22Rv1 (cell line): Measurements from ENCODE around the gene IL17RA.
A peak's percentile ranks its signal among the peaks of the same experiment; 100 is the strongest.
"Not testable (repeated sequence)": the region's sequence is repeated elsewhere in the genome, so short reads cannot be mapped to it uniquely, and the experiment has no call there.

Source experiments
- H3K27ac ChIP-seq: fragments of 450-650 bp; 2 replicates; pipeline ENCODE4 v1.5.1; 2017
- ZFX ChIP-seq: fragments of 450-650 bp; IDR thresholded peaks from 2 replicates; pipeline ENCODE4 v1.6.1; 2017; ENCODE audit warnings: antibody characterized with exemption, borderline replicate concordance
- TF ChIP-seq, protein P1 (sequence below): fragments of 450-650 bp; IDR thresholded peaks from 2 replicates; pipeline ENCODE4 v1.5.1; 2017; ENCODE audit warnings: mild to moderate bottlenecking

IL17RA gene, protein sequence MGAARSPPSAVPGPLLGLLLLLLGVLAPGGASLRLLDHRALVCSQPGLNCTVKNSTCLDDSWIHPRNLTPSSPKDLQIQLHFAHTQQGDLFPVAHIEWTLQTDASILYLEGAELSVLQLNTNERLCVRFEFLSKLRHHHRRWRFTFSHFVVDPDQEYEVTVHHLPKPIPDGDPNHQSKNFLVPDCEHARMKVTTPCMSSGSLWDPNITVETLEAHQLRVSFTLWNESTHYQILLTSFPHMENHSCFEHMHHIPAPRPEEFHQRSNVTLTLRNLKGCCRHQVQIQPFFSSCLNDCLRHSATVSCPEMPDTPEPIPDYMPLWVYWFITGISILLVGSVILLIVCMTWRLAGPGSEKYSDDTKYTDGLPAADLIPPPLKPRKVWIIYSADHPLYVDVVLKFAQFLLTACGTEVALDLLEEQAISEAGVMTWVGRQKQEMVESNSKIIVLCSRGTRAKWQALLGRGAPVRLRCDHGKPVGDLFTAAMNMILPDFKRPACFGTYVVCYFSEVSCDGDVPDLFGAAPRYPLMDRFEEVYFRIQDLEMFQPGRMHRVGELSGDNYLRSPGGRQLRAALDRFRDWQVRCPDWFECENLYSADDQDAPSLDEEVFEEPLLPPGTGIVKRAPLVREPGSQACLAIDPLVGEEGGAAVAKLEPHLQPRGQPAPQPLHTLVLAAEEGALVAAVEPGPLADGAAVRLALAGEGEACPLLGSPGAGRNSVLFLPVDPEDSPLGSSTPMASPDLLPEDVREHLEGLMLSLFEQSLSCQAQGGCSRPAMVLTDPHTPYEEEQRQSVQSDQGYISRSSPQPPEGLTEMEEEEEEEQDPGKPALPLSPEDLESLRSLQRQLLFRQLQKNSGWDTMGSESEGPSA

DNA sequence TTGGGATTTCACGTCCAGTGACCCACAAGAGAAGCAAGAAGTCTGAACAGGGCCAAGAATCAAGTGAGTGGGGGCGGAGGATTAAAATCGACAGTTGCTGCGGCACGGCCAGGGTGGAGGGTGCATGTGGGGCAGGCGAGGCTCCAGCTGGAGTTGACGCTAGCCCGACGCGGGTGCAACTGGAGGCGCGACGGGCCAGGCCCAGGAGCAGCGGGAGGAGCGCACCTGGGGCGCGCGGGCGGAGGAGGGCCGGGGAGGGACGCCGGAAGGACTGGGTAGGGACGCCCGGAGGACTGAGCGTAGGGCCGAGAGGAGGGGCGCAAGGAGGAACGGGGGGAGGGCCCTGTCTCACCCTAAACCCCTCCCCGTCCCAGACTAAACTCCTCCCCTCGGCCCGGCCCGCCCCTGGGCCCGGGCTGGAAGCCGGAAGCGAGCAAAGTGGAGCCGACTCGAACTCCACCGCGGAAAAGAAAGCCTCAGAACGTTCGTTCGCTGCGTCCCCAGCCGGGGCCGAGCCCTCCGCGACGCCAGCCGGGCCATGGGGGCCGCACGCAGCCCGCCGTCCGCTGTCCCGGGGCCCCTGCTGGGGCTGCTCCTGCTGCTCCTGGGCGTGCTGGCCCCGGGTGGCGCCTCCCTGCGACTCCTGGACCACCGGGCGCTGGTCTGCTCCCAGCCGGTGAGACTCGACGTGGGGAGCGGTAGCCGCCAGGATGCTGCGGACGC is at the start of gene IL17RA:
IL17RA (plus strand) TSS at position 447 of the 723 bp plus-strand sequence; CDS start at position 539, 92 bp downstream.
- no peak for TF ChIP-seq ZFX
- TF ChIP-seq, protein P1, sequence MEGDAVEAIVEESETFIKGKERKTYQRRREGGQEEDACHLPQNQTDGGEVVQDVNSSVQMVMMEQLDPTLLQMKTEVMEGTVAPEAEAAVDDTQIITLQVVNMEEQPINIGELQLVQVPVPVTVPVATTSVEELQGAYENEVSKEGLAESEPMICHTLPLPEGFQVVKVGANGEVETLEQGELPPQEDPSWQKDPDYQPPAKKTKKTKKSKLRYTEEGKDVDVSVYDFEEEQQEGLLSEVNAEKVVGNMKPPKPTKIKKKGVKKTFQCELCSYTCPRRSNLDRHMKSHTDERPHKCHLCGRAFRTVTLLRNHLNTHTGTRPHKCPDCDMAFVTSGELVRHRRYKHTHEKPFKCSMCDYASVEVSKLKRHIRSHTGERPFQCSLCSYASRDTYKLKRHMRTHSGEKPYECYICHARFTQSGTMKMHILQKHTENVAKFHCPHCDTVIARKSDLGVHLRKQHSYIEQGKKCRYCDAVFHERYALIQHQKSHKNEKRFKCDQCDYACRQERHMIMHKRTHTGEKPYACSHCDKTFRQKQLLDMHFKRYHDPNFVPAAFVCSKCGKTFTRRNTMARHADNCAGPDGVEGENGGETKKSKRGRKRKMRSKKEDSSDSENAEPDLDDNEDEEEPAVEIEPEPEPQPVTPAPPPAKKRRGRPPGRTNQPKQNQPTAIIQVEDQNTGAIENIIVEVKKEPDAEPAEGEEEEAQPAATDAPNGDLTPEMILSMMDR, result no peak
- peak within 1 kb of the TSS; percentile 71 for H3K27ac ChIP-seq

DNA sequence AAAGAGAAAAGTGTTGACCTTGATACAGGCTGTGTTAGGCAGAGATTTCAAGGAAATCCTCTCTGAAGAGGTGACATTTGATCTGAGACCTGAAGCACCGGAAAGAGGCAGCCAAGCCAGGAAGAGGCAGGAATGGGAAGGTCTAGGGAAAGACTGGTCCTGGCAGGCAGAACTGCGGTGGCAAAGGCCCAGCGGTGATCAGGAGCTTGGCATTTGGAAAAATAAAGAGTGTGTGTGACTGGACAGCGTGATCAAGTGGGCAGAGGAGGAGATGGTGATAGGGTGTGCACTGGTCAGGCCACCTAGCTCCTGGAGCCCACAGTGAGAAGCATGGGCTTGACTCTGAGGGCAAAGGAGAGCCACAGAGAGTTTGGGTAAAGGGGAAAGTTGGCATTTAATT is 49.6 kb upstream of the IL17RA start:
- H3K27ac ChIP-seq, result no peak overlapping the region
- TF ChIP-seq, protein P1, result no peak
- no peak for TF ChIP-seq ZFX

DNA sequence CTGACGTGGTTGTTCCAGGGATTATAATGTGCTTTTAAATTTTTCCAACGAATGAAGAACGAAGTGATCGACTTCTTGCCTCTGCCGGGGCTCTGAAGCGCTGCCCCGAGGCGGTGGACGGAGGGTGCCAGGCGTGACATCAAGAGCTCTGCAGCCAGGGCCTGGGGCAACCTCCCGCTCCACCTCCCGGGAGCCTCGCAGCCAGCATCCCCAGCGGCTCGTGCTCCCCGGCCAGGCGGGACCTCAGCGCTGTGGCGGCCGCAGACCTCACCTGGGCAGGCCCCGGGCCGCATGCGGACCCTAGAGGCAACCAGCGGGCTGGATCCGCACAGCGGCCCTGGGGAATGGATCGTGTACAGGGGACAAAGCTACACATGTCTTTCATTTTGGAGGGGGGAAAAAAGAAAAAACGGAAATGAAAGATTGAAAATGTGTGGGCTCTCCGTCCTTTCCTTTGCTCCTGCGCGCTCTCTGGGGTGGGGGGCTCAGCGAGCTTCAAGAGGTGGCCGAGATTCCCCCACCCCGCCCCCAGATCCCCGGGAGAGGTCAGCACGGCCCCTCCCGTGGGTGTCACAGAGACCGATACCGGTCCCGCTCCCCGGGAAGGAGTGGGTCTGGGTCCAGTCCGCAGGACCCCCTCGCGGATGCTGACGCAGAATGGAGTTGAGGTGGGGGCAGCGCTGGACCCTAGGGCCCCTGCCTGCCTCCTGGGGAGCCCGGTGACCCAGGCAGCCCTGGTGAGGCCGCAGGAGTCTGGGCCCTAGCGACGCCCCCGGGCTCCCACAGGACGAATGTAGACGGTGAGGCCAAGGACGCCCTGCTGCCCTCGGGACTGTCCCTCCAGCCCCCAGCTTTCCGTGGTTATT is 48.6 kb upstream of the IL17RA start:
- H3K27ac ChIP-seq, result not testable (repeated sequence)

DNA sequence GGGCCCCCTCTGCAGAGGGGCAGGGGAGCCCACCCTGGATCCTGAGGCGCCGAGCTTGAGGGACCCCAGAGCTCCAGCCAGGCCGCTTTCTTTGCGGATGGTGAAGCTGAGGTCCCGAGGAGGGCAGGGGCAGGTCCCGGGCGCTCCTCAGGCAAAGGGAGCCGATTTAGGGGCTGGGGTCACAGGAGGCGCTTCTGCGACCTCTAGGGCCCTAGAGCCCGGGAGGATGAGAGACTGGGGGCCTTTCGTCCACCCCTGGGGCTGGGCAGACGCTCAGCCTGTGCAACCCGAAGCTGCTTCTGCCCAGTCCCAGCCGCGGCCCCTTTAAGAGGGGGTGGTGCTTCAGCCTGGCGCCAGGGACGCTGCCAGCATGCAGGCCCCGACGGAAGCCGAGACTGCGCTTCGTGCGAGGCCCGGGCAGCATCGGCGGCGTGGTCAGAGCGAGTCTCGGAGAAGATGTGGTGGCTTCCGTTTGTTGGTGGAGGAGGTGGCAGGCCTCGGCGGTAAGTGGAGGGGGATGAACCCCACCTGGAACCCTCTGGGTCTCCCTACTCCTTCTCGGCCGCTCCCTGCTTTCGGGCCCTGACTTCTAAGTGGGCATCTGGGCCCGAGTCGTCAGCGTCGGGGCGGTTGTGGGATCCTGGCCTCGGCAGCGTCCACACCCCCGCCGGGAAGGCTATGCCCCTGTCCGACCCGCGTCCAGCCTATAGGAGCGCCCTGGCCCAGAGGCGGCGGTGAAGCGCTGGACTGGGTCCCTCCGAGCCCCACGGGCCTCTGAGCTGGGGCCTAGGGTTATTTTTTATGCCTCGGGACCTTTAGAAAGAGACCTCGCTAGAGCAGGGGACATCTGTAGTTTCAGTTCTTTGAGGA is 47.7 kb upstream of the IL17RA start:
- not testable (repeated sequence) for H3K27ac ChIP-seq

DNA sequence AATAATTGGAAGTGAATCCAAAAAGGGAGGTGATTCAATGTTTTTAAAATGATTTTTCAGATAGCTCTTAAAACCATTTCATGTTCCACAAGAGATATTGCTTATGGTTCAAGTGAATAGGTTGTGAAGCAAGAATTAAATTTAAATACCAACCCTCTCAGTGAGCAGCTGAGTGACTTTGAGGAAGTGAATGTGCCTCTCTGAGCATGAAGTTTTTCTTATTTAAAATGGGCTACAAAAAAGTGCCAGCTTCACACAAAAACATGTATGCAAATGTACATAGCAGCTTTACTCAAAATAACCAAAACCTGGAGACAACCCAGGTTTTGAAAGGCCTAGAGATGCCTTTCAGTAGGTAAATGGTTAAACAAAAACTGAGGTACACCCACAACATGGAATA is 41.3 kb upstream of the IL17RA start:
- no peak for TF ChIP-seq ZFX
- TF ChIP-seq, protein P1, result no peak
- H3K27ac ChIP-seq, result no peak overlapping the region

DNA sequence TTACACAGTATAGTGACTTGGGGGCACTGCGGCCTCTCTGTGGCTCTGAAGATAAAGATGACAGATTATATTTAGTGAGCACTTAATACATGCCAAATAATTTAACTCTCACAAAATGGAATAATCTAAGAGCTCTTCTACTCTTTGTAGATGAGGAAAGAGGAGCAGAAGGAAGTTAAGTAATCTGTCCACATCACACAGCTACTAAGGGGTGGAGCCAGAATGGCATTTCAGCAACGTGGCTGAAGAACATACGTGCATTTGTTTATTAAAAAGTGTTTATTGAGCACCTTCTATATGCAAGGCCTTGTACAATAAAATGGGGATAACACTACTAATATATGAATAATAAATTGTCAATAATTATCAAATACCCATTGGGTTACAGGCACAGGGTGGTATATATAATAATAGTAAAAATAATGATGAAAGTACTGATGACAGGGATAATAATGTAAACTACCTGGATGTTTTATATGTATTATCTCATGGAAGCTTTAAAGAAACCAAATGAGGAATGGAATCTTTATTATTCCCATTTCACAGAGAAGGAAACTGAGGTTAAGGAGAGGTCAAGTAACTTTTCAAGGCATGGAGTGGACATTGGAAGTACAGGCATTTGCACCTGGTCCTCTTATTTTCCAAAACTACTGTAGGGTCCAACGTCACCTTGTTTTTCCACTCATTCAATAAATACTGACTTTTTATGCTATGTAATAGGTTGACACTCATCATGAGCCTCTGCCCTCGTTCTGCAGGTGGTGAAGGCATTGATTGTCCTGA is 38.0 kb upstream of the IL17RA start:
- TF ChIP-seq, protein P1, result no peak
- no peak for TF ChIP-seq ZFX
- no peak overlapping the region for H3K27ac ChIP-seq

DNA sequence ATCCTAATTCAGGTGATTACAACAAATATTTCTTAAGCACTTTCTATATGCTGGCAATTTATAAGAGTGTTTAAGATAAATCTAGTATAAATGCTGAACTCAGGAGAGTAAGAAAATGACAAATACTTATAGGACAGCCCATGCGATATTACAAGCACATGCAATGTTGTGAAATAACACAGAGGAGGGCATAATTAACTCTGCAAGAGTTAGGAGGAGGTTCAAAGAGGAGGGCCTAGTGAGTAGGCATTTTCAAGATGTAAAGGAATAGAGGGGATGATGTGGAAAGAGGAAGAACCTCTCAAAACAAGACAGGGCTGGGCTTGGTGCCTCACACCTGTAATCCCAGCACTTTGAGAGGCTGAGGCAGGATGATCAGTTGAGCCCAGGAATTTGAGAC is 37.1 kb upstream of the IL17RA start:
- no peak overlapping the region for H3K27ac ChIP-seq
- TF ChIP-seq, protein P1, result no peak
- TF ChIP-seq ZFX, result no peak
